Effector CD4-positive, alpha-beta T cell (primary cell): ENCODE measurements around the gene AMN1.
"Not testable (repeated sequence)": the region's sequence is repeated elsewhere in the genome, so short reads cannot be mapped to it uniquely, and the experiment has no call there.

Source experiments
- DNase-seq: peaks from one replicate; pipeline ENCODE4 v3.0.0-alpha.2; 2020

The AMN1 gene

DNA sequence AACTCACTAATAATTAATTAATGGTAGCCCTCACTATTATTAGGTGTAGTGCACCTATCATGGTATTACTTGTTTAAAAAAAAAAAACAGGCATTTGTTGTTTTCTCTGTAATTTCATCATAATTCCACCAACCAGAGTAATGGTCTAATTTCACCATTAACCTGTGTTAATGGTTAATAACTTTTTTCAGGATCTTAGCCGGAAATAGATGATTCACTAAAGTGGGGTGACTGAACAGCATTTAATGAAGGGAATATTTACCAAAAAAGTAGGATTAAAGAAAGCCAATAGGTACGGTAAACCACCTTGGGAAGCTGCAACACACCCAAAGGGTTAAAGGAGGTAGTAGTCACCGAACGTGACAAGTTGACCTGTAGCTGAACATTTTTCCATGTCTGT, 56.3 kb downstream of the AMN1 start:
- no peak for DNase-seq

DNA sequence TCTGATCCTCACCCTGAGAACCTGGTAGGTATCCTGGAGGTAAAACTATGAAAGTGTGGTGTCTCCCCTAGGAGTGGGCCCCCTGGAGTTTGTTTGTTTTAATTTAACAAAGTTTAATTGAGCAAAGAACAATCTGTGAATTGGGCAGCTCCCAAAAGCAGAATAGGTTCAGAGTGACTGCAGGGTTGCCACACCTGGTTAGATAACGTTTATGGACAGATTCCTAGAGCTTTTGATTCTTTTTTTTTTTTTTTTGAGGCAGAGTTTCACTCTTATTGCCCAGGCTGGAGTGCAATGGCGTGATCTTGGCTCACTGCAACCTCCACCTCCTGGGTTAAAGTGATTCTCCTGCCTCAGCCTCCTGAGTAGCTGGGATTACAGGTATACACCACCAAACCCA, 59.2 kb downstream of the AMN1 start:
- not testable (repeated sequence) for DNase-seq

DNA sequence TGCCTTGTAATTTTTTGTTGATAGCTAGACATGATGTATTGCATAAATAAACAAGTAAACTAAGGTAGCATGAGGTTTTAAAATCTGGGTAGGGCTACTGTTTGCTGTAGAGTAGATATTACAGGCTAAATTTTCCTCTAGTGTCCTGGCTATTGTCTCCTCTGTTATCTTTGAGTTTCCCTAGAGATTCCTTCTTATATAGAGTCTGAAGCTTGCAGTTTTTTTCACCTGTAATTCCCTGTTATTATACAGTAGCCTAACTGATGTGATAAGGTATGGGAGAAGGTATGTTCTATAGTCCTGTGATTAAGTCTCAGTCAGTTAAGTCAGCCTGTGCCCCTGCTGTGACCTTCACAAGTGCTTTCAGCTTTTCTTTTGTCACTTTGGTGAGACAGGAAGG, 59.8 kb downstream of the AMN1 start:
- no peak for DNase-seq

GRCh38 chr12:31664038-31664437, 64.8 kb downstream of the AMN1 start:
- DNase-seq = no peak

DNA sequence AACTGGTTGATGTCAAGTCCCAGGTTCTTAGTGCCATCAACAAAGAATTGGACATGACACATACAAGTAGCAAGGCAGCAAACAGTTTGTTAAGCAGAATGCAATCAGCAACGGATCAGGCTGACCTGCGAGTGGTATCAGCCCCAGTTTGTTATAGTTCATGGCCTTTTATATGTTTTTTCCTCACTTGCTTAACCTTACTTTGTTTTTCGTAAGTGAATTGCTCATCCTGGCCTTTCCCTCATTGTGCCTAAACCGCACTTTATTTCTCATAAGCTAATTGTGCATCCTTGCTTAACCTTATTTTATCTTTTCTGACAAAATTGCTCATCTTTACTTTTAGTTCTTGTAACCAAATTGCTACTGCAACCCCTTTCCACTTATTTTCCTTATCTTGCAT, 65.2 kb downstream of the AMN1 start:
- DNase-seq = no peak

GRCh38 chr12:31662176-31662849, 66.5 kb downstream of the AMN1 start:
- no peak for DNase-seq

GRCh38 chr12:31659087-31659942, 69.5 kb downstream of the AMN1 start, which contains the start of gene ETFBKMT:
Gene ETFBKMT (plus strand): TSS chr12:31659688. CDS start chr12:31661954, 2,266 bp downstream.
- DNase-seq = peak; percentile 88

- no peak for DNase-seq
Measured at GRCh38 chr12:31658471-31659086, 70.2 kb downstream of the AMN1 start.

DNA sequence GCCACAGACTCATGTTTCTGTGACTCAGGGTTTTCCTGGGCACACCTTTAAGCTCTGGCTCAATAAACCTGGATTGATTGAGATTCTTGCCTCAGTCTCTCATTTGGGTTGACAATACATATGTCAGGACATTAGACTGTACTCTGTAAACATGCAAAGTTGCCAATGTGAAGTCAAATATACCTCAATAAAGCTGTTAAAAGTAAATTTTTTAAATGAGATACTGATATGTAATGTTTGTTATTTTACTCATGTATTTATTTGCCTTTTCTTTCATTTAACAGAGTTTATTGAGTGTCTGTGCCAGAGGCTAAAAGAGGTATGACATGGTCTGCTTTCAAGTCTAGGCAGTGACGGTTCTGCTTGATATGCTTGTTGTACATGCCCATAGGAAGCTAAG, 73.0 kb downstream of the AMN1 start:
- no peak for DNase-seq

DNA sequence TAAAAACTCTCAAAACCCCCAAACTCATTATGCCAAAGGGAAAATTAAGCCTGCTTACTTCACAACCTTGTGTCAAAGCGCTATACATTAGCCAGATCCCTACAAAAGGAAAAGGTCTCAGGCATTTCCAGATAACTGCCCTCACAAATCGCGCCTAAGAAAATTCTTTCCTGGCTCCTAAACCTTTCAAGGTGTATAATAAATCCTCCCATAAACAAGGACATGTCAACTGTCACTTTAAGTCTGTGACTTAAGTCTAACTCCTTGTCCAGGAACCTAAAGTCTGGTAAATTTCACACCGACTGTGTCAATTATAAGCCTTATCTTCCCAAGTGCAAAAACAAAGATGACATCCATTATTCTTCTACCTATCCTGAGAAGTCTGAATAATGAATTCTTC, 73.6 kb downstream of the AMN1 start:
- no peak for DNase-seq

- no peak for DNase-seq
Measured at GRCh38 chr12:31651893-31652521, 76.8 kb downstream of the AMN1 start.

GRCh38 chr12:31650918-31651317, 77.9 kb downstream of the AMN1 start:
- no peak for DNase-seq

DNA sequence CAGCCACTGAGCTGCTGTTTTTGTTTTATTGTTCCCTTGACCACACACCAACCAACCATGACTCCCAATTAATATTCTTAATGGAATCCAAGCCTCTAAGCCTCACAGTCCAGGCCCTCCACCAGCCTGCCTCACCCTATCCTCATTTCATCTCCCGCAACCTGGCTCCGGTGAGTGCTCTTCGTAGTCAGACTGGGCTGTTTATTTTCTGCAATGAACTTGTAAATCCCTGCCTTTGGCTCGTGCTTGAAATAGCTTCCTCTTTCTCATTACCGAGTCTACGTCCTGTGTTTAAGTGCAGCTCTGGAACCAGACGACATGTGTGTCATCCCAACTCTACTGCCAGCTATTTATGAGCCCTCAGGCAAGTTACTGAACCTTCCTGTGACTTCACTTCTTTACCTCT, 81.7 kb downstream of the AMN1 start:
- DNase-seq = no peak

DNA sequence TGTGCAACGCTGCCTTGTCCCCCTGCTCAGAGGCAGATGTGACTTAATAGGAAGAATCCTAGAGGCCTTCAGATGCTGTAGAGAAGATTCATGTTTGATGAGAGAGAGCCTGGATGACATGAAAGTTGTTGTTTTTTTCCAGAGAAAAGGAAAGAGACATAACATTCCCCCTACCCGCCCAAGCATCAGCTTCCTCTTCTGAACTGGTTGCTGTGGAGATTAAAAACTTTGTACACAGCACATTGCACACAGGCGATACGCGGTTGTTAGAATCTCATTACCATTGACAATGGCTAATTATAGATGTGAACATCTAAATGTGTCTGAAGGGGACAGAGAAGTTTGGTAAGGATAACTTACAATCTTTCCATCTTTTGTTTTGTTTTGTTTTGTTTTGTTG, 82.9 kb downstream of the AMN1 start:
- DNase-seq = no peak

GRCh38 chr12:31644536-31644935, 84.3 kb downstream of the AMN1 start:
- no peak for DNase-seq

DNA sequence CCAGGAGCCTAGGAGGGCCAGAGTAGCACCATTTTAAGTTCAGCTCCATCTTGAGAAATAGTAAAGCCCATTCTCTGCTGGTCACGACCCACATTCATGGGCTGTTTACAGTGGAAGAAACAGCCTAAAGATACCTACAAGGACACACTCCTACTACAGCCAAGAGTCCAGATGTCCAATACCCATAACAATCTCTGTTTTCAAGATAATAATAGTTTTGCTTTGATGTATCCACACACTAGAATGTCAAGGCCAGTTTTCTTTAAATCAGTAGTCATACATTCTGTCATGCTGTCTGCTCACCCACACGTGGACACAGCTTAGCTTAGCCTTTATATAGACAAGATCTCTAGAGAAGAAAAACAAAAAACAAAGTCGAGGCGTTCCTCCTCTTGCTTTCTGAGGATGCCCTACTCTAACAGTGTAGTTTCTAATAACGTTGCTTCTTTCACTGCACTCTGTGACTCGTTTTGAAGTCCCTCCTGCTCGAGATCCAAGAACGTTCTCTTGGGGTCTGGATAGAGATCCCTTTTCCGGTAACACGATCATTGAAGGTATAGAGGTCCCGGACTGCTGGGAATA, 87.2 kb downstream of the AMN1 start:
- no peak for DNase-seq

DNA sequence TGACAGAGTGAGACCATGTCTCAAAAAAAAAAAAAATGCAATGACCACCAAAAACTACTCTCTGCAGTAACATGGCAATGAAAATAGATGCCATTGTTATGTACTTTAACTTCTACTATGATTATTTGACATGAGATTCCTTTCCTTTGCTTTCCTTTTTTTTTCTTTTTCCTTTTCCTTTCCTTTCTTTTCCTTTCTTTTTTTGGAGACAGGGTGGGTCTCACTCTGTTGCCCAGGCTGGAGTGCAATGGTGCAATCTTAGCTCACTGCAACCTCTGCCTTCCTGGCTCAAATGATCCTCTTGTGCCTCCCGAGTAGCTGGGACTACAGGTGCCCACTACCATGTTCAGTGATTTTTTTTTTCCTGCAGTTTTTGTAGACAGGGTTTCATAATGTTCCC, 94.2 kb downstream of the AMN1 start:
- DNase-seq = no peak

DNA sequence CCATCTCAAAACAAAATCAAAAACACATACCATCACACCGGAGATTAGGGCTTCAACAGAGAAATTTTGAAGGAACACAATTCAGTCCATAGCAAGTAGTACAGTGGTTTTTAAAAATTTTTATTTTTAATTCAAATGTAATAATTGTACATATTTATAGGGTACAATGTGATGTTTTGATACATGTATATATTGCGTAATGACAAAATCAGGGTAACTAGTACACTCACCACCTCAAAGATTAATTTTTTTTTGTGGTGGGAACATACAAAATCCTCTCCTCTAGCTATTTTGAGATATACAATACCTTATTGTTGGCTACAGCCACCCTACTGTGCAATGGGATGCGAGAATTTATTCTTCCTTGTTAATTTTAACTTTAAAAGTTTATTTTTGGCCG, 95.4 kb downstream of the AMN1 start:
- no peak for DNase-seq

- no peak for DNase-seq
Measured at GRCh38 chr12:31631809-31632208, 97.0 kb downstream of the AMN1 start.

DNA sequence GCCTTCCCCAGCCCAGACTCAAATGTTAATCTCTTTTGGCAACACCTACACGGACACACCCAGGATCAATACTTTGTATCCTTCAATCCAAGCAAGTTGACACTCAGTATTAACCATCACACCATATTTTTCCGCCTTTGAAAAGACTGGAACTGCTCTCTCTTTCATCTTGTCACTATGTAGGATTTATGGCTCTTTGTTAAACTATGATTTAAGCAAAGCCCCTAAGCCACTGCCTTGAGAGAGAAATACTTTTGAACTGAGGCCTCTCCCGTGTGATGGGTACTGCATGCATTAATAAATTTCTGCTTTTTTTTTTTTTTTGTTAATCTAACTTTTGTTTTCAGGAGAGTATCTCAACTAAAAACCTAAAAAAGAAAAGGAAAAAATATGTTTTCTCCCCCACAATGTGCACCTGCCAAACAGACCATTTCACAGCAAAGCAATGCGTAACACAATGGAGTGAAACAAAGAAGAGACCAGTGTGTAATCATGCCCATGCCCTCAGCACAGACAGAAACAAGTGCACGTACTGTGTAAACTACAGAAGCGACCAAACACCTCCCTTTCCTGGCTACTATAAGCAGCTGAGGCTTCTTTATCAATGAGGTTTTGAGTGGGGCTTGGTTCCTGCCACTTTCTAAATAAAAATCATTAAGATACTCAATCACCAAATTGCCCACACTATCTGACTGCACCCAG, 97.6 kb downstream of the AMN1 start:
- no peak for DNase-seq

GRCh38 chr12:31629756-31630732, 98.8 kb downstream of the AMN1 start:
- DNase-seq = no peak
